ENCODE data around the gene PCMTD2.
A peak's percentile ranks its signal among the peaks of the same experiment; 100 is the strongest.

The PCMTD2 gene

GRCh38 chr20:64265201-64265600 is 9.7 kb downstream of the PCMTD2 start:
- ChIA-PET CTCF (no interaction called here), POLR2A (no interaction called here)
- Histone ChIP-seq H3K36me3 (ENCODE audit: control insufficient read depth in 2 of 2, insufficient read depth in 1 of 2, low read length in 2 of 2) (peaks cover 8 to 52% of the 10 kb centered on the region in 2 experiments; a peak in 2 of 3 replicates), H3K4me3 (ENCODE audit: low read depth, low read length) (no peak overlapping the region), H3K9me3 (ENCODE audit: control insufficient read depth, insufficient read depth, low read depth, low read length) (no peaks in the 10 kb centered on the region), H3K27ac (ENCODE audit: extremely low read depth, low read depth, low read length) (no peak overlapping the region), H3K4me1 (ENCODE audit: control insufficient read depth, insufficient read depth, low read length) (no peaks in the 10 kb centered on the region)
- TF ChIP-seq ZNF514 (tag by site-specific recombination; IDR thresholded peaks at IDR 0.05) (no peak), SCRT2 (tag by site-specific recombination; IDR thresholded peaks at IDR 0.05) (peak; percentile 50; the same call in 1 of the 2 replicates)

- Histone ChIP-seq H3K36me3 (ENCODE audit: control insufficient read depth in 2 of 2, insufficient read depth in 1 of 2, low read length in 2 of 2) (peaks cover 8 to 57% of the 10 kb centered on the region in 2 experiments; a peak in 2 of 3 replicates), H3K4me3 (ENCODE audit: low read depth, low read length) (no peak overlapping the region), H3K4me1 (ENCODE audit: control insufficient read depth, insufficient read depth, low read length) (no peaks in the 10 kb centered on the region), H3K9me3 (ENCODE audit: control insufficient read depth, insufficient read depth, low read depth, low read length) (no peaks in the 10 kb centered on the region), H3K27ac (ENCODE audit: extremely low read depth, low read depth, low read length) (no peak overlapping the region)
- no peak for TF ChIP-seq PATZ1 (tag by site-specific recombination; IDR thresholded peaks at IDR 0.05)
- TF ChIP-seq MEIS1 (CRISPR knock-in tag; IDR thresholded peaks at IDR 0.05; ENCODE audit: borderline replicate concordance) = no peak
- no peak for TF ChIP-seq PRDM4 (tag by site-specific recombination; IDR thresholded peaks at IDR 0.05)
- TF ChIP-seq HOXD13 (CRISPR knock-in tag; IDR thresholded peaks at IDR 0.05; ENCODE audit: borderline replicate concordance) = no peak
- no peak for TF ChIP-seq WT1 (tag by site-specific recombination; IDR thresholded peaks at IDR 0.05)
- no peak for TF ChIP-seq ZNF654 (tag by site-specific recombination; IDR thresholded peaks at IDR 0.05; ENCODE audit: low read depth)
- TF ChIP-seq HIC1 (tag by site-specific recombination; IDR thresholded peaks at IDR 0.05) = no peak
- TF ChIP-seq ZNF221 (tag by site-specific recombination; IDR thresholded peaks at IDR 0.05; ENCODE audit: borderline replicate concordance) = no peak
- TF ChIP-seq ZNF37A (tag by site-specific recombination; IDR thresholded peaks at IDR 0.05) = no peak
- no peak for TF ChIP-seq ZNF558 (tag by site-specific recombination; IDR thresholded peaks at IDR 0.05)
- no peak for TF ChIP-seq ZNF514 (tag by site-specific recombination; IDR thresholded peaks at IDR 0.05)
- TF ChIP-seq ZNF560 (tag by site-specific recombination; IDR thresholded peaks at IDR 0.05; ENCODE audit: borderline replicate concordance) = no peak
- TF ChIP-seq ZNF24 (tag by site-specific recombination; IDR thresholded peaks at IDR 0.05) = no peak
- no peak for TF ChIP-seq ZNF561 (tag by site-specific recombination; IDR thresholded peaks at IDR 0.05; ENCODE audit: borderline replicate concordance)
- TF ChIP-seq ZNF23 (tag by site-specific recombination; IDR thresholded peaks at IDR 0.05; ENCODE audit: borderline replicate concordance) = no peak
- TF ChIP-seq ZNF544 (tag by site-specific recombination; IDR thresholded peaks at IDR 0.05) = no peak
- no peak for TF ChIP-seq ZNF501 (tag by site-specific recombination; IDR thresholded peaks at IDR 0.05)
- no peak for TF ChIP-seq ZNF311 (tag by site-specific recombination; IDR thresholded peaks at IDR 0.05; ENCODE audit: borderline replicate concordance)
- no peak for TF ChIP-seq SCRT1 (tag by site-specific recombination; IDR thresholded peaks at IDR 0.05; ENCODE audit: borderline replicate concordance)
- TF ChIP-seq SETDB1 (IDR thresholded peaks at IDR 0.05; ENCODE audit: insufficient read length, low read length) = no peak
- CTCF ChIA-PET = no interaction called here
- POLR2A ChIA-PET = no interaction called here
These were observed 11.4 kb downstream of the PCMTD2 start for GRCh38 chr20:64266988-64267387.
